GM19455 (cell line): ENCODE data around the gene PKNOX2.

ENCODE experiments used
- ATAC-seq: cut with Tn5 transposase; IDR thresholded peaks from one replicate; pipeline ENCODE4 v1.9.1; 2021; ENCODE audit not compliant: unreplicated experiment

Gene PKNOX2

GRCh38 chr11:125463590-125464269 is 299.2 kb downstream of the PKNOX2 start:
- ATAC-seq = no peak

DNA sequence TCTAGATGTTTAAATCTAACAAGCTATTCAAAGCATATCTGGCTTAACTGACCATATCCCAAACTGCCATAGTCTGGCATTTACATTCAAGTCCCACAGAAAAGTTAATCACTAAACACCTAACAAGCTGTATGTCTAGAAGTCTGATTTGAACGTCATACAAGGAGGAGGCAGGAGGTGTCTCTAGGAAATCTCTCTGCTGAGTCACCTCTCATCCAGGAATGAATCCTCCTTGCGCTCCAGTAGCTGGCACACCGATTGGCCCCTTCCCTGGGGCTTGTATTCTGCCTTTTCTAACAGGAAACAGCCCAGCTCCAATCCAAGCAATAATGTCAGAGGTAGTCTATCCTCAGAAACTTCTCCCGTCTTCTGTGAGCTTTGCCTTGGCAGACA is 299.7 kb downstream of the PKNOX2 start:
- no peak for ATAC-seq

DNA sequence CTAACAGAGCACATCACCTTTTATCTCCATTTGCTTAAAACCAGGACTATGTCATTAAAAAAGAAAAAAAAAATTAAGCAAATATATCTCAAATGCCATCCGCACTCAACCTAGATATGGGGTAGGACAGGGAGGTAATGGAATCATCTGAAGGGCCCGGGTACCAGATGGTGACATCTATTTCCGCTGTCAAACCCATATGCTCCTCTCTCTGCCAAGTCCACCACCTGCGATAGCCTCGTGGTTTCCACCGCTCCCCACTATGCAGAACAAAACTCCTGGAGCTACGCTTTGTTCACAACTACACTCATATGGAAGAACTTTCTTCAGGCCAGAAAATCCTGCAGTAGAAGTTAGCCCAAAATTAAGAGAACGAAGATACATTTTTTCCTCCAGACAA is 300.1 kb downstream of the PKNOX2 start:
- no peak for ATAC-seq

- ATAC-seq = no peak
These were observed 300.7 kb downstream of the PKNOX2 start for GRCh38 chr11:125465255-125465654.

DNA sequence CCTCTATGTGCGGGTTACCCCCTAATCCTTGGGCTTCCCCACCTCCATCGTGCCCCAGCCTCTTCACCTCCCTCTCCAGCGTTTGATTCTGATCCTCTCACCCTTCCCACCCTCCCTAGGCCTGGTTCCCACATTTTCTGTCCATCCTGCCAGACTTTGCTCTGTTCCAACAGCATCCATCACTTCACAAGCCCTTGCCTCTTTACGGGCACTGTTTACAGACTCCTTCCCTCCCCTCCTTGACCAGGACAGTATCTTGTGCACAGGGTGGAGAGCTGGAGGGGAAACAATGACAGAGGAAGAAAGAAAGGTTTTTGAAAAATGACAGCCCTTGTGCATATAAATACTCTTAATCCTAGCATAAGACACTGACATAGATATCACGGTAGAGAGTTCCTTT is 301.1 kb downstream of the PKNOX2 start:
- ATAC-seq = no peak

DNA sequence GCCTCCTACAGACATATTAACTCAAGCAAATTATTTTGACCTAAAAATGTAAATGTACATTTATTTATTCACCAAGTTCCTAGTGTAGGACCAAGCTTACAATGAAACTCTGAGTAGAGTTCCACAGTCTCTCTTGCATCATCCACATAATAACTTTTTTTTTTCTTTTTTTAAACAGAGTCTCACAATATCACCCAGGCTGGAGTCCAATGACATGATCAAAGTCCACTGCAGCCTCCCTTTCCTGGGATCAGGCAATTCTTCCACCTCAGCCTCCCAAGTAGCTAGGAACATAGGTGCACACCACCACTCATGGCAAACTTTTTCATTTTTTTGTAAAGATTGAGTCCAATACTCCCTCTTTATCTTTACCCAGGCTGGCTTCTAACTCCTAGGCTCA is 303.5 kb downstream of the PKNOX2 start:
- no peak for ATAC-seq

GRCh38 chr11:125468852-125469251 is 304.3 kb downstream of the PKNOX2 start:
- no peak for ATAC-seq

DNA sequence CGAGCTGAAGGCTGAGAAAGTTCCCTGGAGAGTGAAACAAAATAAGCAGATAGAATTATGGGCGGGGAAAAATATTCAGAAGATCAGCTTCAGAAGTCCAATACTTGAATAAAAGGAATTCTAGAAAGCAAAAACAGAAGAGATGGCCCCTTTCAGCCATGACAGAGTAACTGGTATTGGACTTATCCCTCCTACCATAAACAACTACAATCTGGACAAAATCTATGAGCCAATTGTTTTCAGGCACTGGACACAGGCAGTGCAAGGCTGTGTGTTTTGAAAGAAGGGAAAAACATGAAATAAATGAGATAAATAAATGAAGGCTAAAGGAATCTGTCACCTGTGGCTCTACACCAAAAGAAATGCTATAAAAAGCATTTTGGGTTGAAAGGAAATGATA is 305.8 kb downstream of the PKNOX2 start:
- no peak for ATAC-seq

GRCh38 chr11:125476721-125477120 is 312.2 kb downstream of the PKNOX2 start:
- no peak for ATAC-seq

DNA sequence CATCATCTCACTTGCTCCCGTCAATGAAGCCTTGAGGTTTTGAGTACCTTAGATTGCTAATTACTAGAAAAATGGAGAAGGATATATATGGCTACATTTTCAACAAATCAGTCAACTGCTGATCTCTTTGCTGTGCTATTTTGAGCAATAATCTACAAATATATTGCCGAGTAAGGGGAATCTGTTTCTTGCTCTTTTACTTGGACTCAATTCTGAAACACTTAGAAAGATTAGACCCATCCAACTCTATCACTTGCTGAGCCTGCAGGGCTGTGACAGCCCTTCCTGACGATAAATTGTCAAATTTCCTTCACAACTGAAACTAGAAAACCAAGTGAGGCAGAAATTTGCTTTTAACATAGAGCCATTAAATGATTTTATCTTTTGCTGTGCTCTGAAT is 314.6 kb downstream of the PKNOX2 start:
- ATAC-seq = no peak

DNA sequence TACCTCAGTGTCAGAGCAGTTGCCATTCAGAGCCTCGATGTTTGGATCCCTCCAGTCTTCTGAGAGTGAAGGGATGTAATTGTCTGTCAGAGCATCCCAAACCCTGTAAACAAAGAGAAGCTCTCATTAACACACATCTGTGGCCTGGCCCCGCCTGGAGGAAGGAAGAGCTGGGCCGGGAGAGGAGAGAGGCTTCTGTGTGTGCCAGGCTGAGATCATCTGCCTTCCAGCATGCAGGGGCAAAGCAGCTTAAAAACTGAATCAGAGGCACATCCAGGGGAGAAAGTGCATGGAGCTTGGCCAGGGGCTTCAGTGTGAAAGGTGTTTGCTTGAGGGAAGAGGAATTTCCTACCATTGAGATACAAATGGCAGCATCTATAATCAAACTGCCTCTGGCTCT is 317.0 kb downstream of the PKNOX2 start:
- ATAC-seq = no peak
